Globus pallidus (tissue), 1 donor: ENCODE measurements around the gene MYO5C.
"Not testable (repeated sequence)": the region's sequence is repeated elsewhere in the genome, so short reads cannot be mapped to it uniquely, and the experiment has no call there.

Experiments used
- DNase-seq: peaks from one replicate; pipeline ENCODE4 v3.0.0-alpha.2; 2015; ENCODE audit warnings: low spot score

MYO5C gene

DNA sequence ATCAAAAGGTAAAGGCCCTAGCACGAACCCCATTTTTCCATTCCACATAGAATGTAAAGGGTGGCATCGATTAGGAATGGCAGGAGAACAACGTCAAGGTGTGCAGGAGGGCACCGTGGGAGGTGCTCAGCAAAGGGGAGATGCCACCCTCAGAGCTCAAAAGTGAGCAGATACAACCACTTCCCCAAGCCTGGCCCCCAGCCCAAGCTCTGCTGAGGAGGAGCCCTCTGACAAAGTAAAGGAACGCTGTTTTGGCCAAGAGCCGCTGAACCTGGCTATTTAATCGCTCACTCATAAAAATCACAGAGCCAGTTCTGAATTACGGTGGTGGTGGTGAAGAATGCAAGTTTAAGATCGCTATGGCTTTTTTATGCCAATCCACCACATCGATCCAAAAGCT lies 116.8 kb downstream of the MYO5C start:
- DNase-seq = no peak

DNA sequence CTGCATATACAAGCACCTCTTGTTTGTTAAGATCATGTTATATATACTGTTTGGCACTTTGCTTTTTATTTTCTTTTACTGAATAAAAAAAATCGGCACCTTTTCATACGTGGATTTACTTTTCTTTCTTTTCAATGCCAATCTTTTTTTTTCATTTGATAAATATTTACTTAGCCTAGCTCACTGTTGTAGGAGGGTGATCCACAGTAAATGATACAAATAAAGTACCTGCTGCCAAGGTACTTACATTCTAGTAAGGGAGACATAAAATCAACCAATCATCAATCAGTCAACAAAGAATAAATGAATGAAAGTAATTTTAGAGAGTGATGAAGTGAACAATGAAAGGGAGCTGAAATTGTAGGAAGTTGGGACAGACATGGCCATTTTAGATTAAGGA lies 122.7 kb downstream of the MYO5C start:
- no peak for DNase-seq

DNA sequence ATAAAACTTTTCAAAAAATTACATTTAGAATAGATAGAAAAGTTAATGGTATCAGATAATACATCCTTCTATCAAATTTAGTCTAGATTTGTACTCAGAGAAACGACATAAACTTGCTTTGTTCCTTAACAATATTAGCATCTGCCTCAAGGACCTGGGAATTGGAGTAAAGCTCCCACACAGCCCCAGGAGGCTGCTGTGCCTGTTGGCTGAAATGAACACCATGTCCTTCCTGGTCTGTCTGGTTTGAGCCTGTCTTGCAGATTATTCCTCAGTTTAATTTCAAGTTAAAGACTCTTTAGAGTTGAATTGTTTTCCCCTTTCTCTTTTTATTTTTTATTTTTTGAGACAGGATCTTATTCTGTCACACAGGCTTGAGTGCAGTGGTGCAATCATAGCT lies 123.8 kb downstream of the MYO5C start:
- DNase-seq = no peak

DNA sequence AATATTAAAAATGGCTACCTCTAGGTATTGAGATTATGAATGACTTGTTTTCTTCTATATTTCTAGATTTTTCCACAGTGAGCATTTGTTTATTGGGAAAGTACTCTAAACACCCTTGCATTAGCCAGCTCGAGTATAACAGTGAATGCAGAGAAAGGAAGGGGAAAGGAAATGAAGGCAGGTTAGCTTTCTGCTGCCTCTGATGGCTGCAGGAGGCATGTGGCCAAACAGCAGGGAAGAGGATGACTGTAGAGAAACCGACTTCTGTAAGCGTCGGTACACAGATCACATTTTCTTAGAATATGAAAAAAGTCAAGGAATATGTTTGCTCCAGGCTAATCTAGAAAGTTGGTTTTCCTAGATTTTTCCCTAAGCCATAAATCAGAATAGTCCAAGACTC lies 124.2 kb downstream of the MYO5C start:
- DNase-seq = no peak

DNA sequence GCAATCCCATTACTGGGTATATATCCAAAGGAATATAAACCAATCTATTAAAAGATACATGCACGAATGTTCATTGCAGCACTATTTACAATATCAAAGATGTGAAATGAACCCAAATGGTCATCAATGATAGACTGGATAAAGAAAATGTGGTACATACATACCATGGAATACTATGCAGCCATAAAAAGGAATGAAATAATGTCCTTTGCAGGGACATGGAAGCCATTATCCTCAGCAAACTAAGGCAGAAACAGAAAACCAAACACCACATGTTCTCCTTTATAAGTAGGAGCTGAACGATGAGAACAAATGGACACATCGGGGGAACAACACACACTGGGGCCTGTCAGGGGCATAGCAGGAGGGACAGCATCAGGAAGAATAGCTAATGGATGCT lies 125.4 kb downstream of the MYO5C start:
- DNase-seq = not testable (repeated sequence)

DNA sequence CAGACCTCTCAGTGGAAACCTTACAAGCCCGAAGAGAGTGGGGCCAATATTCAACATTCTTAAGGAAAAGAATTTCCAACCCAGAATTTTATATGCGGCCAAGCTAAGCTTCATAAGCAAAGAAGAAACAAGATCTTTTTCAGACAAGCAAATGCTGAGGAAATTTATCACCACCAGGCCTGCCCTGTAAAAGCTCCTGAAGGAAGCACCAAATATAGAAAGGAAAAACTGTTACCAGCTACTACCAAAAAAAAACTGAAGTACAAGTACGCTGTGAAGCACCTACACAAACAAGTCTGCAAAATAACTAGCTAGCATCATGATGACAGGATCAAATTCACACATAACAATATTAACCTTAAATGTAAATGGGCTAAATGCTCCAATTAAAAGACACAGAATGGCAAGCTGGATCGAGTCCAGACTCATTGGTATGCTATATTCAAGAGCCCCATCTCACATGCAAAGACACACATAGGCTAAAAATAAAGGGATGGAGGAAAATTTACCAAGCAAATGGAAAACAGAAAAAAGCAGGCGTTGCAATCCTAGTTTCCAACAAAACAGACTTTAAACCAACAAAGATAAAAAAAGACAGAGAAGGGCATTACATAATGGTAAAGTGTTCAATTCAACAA lies 130.0 kb downstream of the MYO5C start:
- DNase-seq = not testable (repeated sequence)

DNA sequence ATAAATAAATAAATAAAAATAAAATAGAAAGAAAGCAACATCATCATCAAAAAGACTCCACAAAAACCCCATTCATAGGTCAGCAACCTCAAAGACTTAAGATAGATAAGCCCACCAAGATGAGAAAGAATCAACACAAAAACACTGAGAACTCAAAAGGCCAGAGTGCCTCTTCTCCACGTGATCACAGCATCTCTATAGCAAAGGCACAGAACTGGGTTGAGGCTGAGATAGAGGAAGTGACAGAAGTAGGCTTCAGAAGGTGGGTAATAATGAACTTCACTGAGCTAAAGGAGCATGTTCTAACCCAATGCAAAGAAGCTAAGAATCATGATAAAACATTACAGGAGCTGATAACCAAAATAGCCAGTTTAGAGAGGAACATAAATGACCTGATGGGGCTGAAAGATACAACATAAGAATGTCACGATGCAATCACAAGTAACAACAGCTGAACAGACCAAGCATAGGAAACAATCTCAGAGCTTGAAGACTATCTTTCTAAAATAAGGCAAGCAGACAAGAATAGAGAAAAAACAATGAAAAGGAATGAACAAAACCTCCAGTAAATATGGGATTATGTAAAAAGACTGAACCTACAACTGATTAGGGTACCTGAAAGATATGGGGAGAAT lies 130.9 kb downstream of the MYO5C start:
- no peak for DNase-seq

DNA sequence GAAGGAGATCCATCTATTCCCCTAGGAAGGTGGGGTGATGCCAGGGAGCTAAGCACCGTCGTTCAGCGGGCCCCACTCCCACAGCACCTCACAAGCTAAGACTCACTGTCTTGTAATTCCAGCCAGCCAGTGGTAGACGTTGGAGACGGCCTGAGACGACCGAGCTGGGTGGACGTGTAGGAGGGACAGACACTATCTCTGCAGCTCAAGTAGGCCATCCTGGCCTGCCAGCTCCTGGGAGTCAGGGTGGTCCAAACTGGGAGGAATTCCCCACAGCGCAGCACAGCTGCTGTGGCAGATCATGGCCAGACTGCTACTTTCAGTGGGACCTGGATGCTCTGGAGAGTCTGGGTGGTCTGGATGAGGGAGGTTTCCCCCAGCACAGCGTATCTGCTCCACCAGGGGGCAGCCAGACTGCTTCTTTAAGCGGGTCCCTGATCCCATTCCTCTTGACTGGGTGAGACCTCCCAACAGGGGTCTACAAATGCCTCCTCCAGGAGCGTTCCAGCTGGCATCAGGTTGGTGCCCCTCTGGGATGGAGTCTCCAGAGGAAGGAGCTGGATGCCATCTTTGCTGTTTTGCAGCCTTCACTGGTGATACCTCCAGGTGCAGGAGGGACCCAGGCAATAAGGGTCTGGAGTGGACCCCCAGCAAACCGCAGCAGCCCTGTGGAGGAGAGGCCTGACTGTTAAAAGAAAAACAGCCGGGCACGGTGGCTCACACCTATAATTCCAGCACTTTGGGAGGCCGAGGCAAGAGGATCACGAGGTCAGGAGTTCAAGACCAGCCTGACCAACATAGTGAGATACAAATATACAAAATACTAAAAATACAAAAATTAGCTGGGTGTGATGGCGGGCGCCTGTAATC lies 132.0 kb downstream of the MYO5C start:
- DNase-seq = no peak

DNA sequence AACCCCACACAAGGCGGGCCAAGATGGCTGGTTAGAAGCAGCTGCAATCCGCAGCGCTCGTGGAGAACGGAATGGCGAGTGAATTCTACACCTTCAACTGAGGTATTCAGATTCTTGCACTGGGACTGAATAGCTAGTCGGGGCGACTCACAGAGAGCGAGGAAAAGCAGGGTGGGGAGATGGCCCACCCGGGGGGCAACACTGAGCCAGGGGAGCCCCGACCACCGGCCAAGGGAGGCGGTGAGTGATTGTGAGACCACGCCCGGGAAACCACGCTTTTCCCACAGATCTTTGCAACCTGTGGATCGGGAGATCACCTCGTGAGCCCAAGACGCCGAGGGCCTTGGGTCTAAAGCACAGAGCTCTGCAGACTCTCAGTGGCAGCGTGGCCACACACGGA lies 132.7 kb downstream of the MYO5C start:
- DNase-seq = no peak

DNA sequence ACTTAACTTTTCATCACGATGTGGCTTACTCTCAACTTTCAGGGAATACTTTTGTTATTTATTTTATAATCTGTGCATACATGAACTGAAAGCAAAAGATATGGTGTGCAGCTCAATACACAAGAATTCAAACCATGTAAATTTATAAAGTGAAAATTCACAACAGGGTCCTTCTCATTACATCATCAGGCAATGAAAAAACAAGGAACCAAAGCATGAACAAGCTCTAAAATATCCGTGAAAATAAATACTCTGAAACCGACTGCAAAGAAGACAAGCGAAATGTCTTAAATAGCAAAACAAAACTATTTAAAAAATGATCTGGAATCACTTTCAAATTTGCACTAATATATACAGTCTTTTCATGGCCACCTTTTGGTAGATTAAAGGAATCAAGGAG lies 133.3 kb downstream of the MYO5C start:
- no peak for DNase-seq

DNA sequence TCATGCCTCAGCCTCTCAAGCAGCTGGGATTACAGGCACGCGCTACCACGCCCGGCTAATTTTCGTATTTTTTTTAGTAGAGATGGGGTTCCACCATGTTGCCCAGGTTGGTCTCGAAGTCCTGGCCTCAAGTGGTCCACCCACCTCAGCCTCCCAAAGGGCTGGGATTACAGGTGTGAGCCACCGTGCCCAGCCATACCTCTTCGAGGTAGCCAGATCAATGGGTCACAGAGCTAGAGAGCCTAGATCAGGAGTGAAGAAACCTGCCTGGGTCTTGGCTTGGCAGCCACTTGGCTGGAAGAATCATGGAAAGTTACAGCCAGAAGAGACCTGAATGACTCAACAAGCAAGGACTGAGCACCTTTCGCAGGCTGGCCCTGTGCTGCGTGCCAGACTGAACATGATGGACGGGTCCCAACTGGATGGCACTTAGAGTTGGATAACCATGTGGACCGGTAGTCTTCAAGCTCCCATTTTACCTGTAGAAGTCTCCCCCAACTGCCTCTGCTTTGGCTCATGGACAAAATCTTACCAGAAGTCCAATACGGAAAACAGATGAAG lies 134.1 kb downstream of the MYO5C start:
- no peak for DNase-seq

DNA sequence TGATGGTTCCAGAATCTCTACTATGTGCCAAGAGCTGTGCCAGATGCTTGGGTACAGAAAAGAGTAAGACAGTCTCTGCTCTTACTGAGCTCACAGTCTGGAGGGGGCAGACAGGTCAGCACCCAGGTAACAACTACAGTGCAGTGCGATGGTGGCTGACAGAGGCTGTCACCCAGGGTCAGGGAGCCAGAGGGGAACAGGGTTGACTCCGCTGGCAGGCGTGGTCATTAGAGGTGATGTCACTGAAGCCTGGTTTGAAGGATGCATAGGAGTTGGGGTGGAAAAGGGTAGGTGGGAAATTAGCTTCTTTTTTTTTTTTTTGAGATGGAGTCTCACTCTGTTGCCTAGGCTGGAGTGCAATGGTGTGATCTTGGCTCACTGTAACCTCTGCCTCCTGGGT lies 136.0 kb downstream of the MYO5C start:
- no peak for DNase-seq

DNA sequence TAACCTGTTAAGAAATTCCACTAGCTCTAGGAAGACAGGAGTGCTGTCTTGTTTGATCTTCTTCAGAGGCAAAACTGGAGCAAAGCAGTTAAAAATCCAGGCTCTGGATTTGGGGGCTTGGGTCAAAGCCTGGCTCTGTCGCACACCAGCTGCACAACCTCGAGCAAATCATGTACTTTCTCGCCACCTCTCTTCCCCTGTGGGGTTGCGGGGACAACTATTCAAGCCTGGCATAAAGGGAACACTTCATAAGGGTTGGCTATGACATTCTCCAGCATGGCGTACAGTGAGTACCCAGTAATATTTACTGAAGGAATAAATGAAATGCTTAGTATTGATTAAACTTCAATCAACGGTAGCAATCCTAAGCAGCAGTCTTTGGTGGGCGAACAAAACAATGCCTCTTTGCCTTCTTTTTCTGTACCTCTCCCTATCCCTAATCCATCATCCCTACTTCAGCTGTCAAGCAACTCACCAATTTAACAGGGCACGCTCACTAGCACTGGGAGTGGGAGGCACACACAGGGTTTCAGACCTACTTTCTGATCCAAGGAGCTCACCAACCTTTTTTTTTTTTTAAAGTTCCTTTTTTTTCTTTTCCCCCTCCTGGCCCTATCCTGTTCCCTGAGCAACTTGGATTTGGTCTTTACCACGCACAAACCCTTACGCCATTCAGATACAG lies 137.4 kb downstream of the MYO5C start:
- DNase-seq = no peak

DNA sequence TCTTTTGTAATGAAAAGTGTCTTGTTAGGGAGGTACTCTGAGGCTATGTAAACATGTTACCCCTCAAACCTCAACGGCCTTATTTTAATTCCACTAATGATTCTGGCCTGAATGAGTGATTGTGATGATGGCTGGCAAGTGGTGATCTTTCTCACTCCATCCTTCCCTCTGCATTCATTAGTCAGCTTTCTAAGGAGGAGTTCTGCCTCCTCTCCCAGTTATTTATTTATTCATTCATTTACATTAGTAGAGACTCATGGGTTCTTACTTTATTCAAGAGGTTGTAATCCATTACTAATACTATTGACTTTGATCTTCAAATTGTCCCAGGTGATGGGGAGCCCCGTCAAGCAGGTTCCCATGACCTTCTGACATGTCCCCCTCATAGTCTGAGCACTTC lies 139.7 kb downstream of the MYO5C start:
- DNase-seq = no peak

DNA sequence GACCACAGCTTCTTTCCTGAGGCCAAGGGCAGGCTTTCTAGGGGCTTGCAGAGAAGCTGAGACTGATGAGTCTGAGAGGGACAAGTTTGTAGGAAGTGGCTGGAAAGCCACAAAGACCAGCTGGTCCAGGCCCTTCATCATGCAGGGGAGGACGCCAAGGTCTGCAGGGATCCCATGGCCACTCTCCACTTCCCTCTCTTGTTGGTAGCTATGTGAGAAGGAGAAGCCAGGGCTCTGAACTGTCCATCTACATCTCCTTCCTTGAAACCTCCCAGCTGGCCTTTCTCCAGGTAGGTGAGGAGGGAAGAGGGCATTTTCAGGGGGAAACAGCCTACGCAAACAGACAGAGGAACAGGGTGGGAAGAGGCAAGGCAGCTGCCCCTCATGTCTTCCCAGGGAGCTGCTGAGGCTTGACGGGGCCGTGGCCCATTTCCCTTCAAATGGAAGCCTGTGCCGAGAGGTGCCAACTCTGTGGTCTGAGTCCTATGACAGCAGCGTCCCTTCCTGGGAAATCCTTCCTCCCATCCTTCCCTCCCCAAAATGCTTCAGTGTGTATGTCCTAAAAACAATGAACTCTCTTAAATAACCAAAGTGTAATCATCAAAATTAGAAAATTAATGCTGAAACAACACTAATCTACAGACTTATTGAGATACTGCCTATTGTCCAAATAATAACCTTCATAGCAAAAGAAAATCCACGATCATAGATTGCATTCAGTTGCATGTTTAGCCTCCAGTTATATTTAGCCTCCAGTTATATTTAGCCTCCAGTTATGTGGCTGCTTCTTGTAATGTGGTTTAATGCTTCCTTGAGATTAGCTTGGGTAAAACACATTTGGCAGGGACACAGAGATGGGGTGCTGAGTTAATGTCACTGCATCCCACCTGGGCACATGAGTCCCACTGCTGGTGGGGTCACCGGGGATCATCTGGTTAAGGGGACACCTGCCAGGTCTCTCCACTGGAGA lies 140.4 kb downstream of the MYO5C start:
- DNase-seq = no peak

DNA sequence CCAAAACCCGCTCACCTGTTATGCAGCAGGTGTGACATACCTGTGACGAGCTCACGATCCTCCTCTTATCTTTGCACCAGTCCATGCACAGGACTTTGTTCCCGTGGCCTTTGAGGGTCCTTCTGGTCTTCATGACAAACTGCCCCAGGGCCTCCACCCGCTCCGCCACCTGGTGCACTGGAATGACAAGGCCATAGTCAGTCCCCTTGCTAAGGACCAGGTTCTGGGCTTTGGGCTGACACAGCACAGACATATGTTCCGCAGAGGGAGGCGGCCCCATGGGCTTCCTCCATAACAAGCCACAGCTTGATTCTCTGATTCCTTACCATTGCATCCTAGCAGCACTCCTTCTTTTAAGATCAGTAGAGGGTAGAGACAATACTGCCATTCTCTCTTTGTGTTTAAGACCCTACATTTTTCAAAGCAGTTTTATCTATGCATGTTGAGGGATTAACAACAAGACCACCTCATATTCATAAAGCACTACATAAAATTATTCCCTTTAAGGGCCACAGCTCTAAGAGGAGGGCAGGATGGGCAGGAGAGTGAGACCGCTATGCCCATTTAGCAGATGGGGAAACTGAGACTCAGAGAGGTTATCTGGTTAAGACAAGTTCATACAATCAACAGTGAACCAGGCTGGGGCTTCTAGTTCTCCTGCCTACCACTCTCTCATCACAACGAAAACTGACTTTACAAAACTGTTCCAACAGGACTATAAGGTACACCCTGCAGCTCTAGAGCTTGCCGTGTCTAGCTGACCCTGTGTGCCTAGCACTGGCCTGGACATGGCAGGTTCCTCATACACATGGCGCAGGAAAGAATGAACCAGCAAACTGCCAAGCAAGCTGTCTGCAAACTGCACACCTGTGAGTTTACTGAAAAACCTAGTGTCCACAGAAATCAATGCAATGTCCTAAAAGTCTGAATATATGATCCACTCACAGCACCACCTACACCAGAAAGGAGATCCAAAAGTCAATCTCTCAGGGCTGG lies 141.4 kb downstream of the MYO5C start:
- DNase-seq = no peak

DNA sequence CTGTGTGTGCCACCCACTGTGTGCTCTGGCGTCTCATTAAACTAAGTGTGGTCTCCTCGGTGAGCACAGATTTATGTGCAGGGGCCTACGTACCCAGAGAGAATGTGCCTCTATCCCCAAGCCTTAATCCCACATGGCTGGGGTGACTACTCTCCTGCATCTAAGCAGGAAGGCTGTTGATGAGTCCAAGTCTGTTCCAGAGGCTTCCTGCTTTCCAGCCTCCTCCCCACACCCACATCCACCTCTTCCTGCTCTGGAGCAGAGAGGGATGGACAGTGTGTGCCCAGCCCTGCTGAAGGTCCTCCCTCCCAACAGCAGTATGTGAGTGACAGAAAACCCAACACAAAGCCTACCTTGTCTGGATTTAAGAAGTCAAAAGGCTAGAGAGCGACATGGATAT lies 144.3 kb downstream of the MYO5C start:
- DNase-seq = no peak

DNA sequence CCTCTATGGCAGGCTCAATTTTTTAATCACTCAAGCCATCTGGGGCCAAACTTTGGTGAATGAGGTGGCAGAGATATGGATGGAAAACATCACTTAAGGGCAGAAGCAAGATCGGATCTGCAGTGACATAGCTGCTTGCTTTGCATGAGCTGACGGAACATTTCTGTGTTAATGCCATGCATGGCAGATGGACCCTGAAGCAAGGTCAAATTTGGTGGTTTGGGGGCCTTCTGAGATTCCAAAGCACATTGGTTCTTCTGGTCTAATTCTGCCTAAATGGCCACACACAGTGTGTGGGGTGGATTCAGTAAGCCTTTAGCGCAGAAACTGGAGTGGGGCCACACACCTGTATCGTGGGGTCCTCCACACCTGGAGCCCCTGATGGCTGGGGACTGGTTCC lies 144.7 kb downstream of the MYO5C start:
- DNase-seq = no peak

DNA sequence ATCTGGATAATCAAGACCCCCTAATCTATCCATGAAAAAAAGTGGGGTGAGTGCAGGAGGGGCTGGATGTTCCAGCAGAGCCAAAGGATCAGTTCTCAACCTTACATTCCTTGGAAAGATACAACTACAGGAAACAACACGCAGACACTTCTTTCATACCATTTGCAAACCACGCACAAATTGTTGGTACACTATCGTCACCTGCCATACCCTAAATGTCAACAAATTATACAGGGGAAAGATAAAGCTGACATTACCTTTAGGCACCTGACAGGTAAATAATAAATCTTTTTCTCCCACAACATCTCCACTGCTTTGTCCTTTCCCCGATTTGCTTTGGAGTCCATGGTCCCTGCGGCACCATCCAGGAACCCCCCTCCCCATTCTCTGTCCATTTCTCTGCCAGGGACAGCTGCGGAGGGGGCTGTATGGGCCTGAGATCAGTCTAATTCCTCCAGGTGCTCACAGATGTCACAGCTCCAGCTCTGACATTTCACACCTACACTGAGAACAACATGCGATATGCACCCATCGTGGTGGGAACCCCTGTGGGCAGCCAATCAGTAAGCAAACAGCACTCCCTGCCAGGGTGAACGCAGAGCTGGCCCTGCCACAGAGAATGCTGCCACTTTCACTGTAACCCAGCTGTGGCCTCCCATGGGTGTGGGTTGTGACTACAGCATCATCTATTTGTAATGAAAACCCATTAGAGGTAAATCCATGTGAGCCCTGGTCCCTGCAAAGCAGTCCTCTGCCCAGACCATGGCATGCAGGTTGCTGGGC lies 145.4 kb downstream of the MYO5C start:
- DNase-seq = no peak
